Keratinocyte (primary cell): Measurements from ENCODE around the gene CREB5. TPM values are rescaled to one million over a fixed set of nuclear protein-coding genes. Genes with fewer than 3 reads are reported as not detected.

Experiments
- DNase-seq: peaks from one replicate; pipeline ENCODE4 v3.0.0-alpha.2; 2011; ENCODE audit warnings: low read depth, missing footprints, low spot score
- FAIRE-seq: peaks from 2 replicates; lab custom pipeline; 2011; peaks lifted over from hg19 to GRCh38; lab: Jason Lieb, UNC
- H2AFZ ChIP-seq: 2 replicates; pipeline ENCODE4 v1.6.0; 2012; ENCODE audit warnings: low read length, control low read depth, inconsistent platforms; ENCODE audit not compliant: control insufficient read depth
- H3K27ac ChIP-seq: 2 replicates; pipeline ENCODE4 v1.5.1; 2011; ENCODE audit warnings: low read length; ENCODE audit not compliant: control insufficient read depth, insufficient read depth
- H3K27me3 ChIP-seq: 3 replicates; pipeline ENCODE4 v1.6.0; 2011; ENCODE audit warnings: low read length; ENCODE audit not compliant: control insufficient read depth, insufficient read depth; ENCODE audit errors: extremely low read depth
- H3K36me3 ChIP-seq, 2 experiments: 2 replicates in 1 of 2; 3 replicates in 1 of 2; pipeline ENCODE4 v1.5.1; 2011; ENCODE audit warnings: low read length in 2 of 2, mild to moderate bottlenecking in 1 of 2; ENCODE audit not compliant: control insufficient read depth in 2 of 2, insufficient read depth in 2 of 2; ENCODE audit errors: extremely low read depth in 1 of 2
- H3K4me1 ChIP-seq: 3 replicates; pipeline ENCODE4 v1.5.1; 2011; ENCODE audit warnings: low read length; ENCODE audit not compliant: control insufficient read depth, insufficient read depth; ENCODE audit errors: extremely low read depth
- H3K4me2 ChIP-seq: 3 replicates; pipeline ENCODE4 v1.6.0; 2011; ENCODE audit warnings: low read depth, low read length; ENCODE audit not compliant: control insufficient read depth, insufficient read depth; ENCODE audit errors: extremely low read depth
- H3K4me3 ChIP-seq, 3 experiments: fragments of 200-600 bp in 1 of 3; sonication (generic) in 1 of 3; 2 replicates in 2 of 3; 3 replicates in 1 of 3; pipeline ENCODE4 v1.5.1; 2011 to 2016; ENCODE audit warnings: low read length in 3 of 3, mild to moderate bottlenecking in 3 of 3, control low read depth in 2 of 3, inconsistent platforms in 1 of 3, low read depth in 1 of 3, mixed read lengths in 1 of 3, mixed run types in 1 of 3, moderate library complexity in 1 of 3; ENCODE audit not compliant: control insufficient read depth in 2 of 3, insufficient read depth in 2 of 3; ENCODE audit errors: extremely low read depth in 1 of 3
- H3K79me2 ChIP-seq: 2 replicates; pipeline ENCODE4 v1.6.0; 2012; ENCODE audit warnings: low read length; ENCODE audit not compliant: control insufficient read depth, insufficient read depth
- H3K9ac ChIP-seq: 3 replicates; pipeline ENCODE4 v1.6.0; 2011; ENCODE audit warnings: low read length; ENCODE audit not compliant: control insufficient read depth, insufficient read depth; ENCODE audit errors: extremely low read depth
- H3K9me1 ChIP-seq: 3 replicates; pipeline ENCODE4 v1.6.0; 2011; ENCODE audit warnings: low read length; ENCODE audit not compliant: control insufficient read depth, insufficient read depth; ENCODE audit errors: extremely low read depth
- H3K9me3 ChIP-seq: 2 replicates; pipeline ENCODE4 v1.5.1; 2012; ENCODE audit warnings: low read depth, low read length; ENCODE audit not compliant: control insufficient read depth
- H4K20me1 ChIP-seq: 3 replicates; pipeline ENCODE4 v1.6.0; 2011; ENCODE audit warnings: low read length; ENCODE audit not compliant: control insufficient read depth, insufficient read depth; ENCODE audit errors: extremely low read depth
- EZH2 ChIP-seq: IDR thresholded peaks from one replicate; pipeline ENCODE4 v1.6.1; 2012; ENCODE audit warnings: inconsistent platforms, mild to moderate bottlenecking, low read length, moderate library complexity
- dilution Hi-C: fragments of 300-500 bp; cut with MboI; formaldehyde crosslinking; loops from one replicate; pipeline ENCODE4 v1.7.0; 2020; ENCODE audit warnings: low sequenced_read_pairs; ENCODE audit not compliant: extremely low pct_ligation_motif_present
- polyA plus RNA-seq, 5 experiments: library from polyadenylated mRNA; depleted of rRNA in 3 of 5; stranded (reverse) in 3 of 5; stranded (forward) in 1 of 5; unstranded in 1 of 5; fragments of >200 nt; gene quantifications; 1 replicate in 1 of 5; 2 replicates in 3 of 5; 3 replicates in 1 of 5; pipeline versions ENCODE4 v1.2.1 to v1.2.3, GENCODE V29; 2011 to 2012; ENCODE audit warnings: missing spikeins in 2 of 5, low read depth in 1 of 5, low replicate concordance in 1 of 5
- TF ChIP-seq, protein P1 (sequence below), 3 experiments: IDR thresholded peaks in 1 of 3; conservative IDR thresholded peaks in 1 of 3; optimal IDR thresholded peaks in 1 of 3; 2 replicates in 2 of 3; 3 replicates in 1 of 3; pipeline versions ENCODE3 to v1.5.1; 2011; ENCODE audit warnings: low read length in 3 of 3, mild to moderate bottlenecking in 3 of 3, moderate library complexity in 2 of 3, control low read depth in 1 of 3, inconsistent platforms in 1 of 3; ENCODE audit not compliant: insufficient read depth in 2 of 3; ENCODE audit errors: extremely low read depth in 1 of 3

CREB5 gene
- polyA plus RNA-seq, 1 donor (not counting 4 experiments of a cell fraction or from before 2014, with no cell fraction given): 7.9 TPM

DNA sequence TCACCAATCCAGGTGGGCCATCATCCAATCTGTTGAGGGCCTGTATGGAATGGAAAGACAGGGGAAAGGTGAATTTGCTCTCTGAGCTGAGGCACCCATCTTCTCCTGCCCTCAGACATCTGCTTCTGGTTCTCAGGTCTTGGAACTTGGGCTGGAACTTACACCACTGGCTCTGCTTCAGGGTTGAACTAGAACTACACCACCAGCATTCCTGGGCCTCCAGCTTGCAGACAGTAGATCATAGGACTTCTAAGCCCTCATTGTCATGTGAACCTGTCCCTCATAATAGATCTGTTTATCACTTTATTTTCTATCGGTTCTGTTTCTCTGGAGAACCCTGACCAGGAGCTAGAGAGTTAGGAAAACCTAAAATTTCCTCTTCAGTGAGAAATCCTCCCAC, 233.5 kb downstream of the CREB5 start:
- Histone ChIP-seq H3K4me1 (no peaks in the 10 kb centered on the region), H3K27ac (no peak overlapping the region), H3K9me3 (no peaks in the 10 kb centered on the region), H3K27me3 (no peaks in the 10 kb centered on the region), H3K9ac (no peak overlapping the region), H3K36me3 (no peaks in the 10 kb centered on the region), H3K9me1 (no peaks in the 10 kb centered on the region), H4K20me1 (no peaks in the 10 kb centered on the region), H2AFZ (no peak overlapping the region), H3K4me3 (no peak overlapping the region), H3K79me2 (no peaks in the 10 kb centered on the region), H3K4me2 (no peak overlapping the region)
- no peak for TF ChIP-seq EZH2
- TF ChIP-seq, protein P1, sequence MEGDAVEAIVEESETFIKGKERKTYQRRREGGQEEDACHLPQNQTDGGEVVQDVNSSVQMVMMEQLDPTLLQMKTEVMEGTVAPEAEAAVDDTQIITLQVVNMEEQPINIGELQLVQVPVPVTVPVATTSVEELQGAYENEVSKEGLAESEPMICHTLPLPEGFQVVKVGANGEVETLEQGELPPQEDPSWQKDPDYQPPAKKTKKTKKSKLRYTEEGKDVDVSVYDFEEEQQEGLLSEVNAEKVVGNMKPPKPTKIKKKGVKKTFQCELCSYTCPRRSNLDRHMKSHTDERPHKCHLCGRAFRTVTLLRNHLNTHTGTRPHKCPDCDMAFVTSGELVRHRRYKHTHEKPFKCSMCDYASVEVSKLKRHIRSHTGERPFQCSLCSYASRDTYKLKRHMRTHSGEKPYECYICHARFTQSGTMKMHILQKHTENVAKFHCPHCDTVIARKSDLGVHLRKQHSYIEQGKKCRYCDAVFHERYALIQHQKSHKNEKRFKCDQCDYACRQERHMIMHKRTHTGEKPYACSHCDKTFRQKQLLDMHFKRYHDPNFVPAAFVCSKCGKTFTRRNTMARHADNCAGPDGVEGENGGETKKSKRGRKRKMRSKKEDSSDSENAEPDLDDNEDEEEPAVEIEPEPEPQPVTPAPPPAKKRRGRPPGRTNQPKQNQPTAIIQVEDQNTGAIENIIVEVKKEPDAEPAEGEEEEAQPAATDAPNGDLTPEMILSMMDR (optimal IDR thresholded peaks at IDR 0.05 in 1 of 3, IDR thresholded peaks at IDR 0.05 in 1 of 3, conservative IDR thresholded peaks at IDR 0.05 in 1 of 3; ENCODE audit: extremely low read depth in 1 of 3, insufficient read depth in 2 of 3, low read length in 3 of 3): no peak
- FAIRE-seq (no peak), DNase-seq (no peak)
- dilution Hi-C loops: no loop called here

DNA sequence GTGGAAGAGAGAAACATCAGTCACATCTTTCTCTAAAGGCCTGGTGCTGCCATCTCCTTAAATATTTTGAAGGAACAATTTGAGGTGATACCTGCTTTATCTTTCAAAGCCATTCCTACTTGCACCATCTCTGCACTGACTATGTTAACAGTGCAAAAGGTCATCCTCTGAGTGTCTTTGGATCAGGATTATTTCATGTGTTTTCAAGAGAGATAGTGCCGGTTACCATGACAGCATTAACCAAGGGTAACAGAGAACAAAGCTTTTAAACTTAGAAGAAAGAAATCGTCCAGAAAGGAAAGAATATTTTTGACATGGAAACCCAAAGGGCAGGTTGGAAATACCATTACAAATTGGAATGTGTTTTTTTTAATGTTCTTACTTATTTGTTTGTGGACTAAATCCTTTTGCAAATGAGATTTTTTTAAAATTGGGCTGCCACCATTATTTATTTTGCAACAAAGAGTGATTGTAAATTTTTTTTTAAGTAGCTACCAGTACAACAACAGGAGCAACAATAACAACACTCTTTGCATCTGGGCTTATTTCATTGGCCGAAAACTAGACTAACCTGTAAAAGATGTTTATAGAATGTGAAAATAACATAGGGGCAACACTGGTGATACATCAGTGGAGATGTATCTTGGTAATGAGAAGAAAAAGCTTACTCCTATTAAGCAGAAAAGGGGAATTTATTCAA, 234.2 kb downstream of the CREB5 start:
- DNase-seq (no peak), FAIRE-seq (no peak)
- H3K27ac ChIP-seq: no peak overlapping the region
- H3K4me1 ChIP-seq: no peaks in the 10 kb centered on the region
- dilution Hi-C loops: no loop called here
- no peaks in the 10 kb centered on the region for H3K9me3 ChIP-seq
- H3K9me1 ChIP-seq: no peaks in the 10 kb centered on the region
- no peaks in the 10 kb centered on the region for H4K20me1 ChIP-seq
- H2AFZ ChIP-seq: no peak overlapping the region
- H3K4me3 ChIP-seq: no peak overlapping the region
- H3K36me3 ChIP-seq: no peaks in the 10 kb centered on the region
- no peak for TF ChIP-seq EZH2
- TF ChIP-seq, protein P1 (optimal IDR thresholded peaks at IDR 0.05 in 1 of 3, IDR thresholded peaks at IDR 0.05 in 1 of 3, conservative IDR thresholded peaks at IDR 0.05 in 1 of 3; ENCODE audit: extremely low read depth in 1 of 3, insufficient read depth in 2 of 3, low read length in 3 of 3): no peak
- no peaks in the 10 kb centered on the region for H3K27me3 ChIP-seq
- no peak overlapping the region for H3K4me2 ChIP-seq
- no peaks in the 10 kb centered on the region for H3K79me2 ChIP-seq
- no peak overlapping the region for H3K9ac ChIP-seq
